ENCODE measurements around the gene ATP2B1.

Gene ATP2B1

DNA sequence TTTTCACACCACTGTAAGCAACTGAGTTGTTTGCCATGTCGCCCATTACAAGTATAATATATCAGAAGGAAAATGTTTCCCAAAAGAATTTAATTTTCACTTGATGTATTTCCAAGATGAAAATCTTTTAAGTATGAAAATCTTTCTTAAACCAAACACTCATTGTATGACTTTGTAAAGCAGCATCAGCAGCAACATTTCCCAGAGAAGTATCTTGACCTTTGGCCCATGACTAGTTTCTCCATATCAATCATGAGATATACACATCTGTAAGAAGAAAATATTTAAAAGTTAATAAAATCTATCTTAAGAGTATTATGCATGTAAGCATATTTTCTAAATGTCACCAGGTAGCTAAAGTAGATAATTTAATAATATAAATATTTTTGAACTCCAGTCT, 52.8 kb downstream of the ATP2B1 start:
- TF ChIP-seq, protein P1, sequence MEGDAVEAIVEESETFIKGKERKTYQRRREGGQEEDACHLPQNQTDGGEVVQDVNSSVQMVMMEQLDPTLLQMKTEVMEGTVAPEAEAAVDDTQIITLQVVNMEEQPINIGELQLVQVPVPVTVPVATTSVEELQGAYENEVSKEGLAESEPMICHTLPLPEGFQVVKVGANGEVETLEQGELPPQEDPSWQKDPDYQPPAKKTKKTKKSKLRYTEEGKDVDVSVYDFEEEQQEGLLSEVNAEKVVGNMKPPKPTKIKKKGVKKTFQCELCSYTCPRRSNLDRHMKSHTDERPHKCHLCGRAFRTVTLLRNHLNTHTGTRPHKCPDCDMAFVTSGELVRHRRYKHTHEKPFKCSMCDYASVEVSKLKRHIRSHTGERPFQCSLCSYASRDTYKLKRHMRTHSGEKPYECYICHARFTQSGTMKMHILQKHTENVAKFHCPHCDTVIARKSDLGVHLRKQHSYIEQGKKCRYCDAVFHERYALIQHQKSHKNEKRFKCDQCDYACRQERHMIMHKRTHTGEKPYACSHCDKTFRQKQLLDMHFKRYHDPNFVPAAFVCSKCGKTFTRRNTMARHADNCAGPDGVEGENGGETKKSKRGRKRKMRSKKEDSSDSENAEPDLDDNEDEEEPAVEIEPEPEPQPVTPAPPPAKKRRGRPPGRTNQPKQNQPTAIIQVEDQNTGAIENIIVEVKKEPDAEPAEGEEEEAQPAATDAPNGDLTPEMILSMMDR (conservative IDR thresholded peaks at IDR 0.05; ENCODE audit: control insufficient read depth, insufficient read depth, low read depth, low read length), result no peak
- DNase-seq (ENCODE audit: low read depth), result peak; percentile 47
- H3K4me3 ChIP-seq (ENCODE audit: control insufficient read depth, low read depth, low read length), result no peak overlapping the region

DNA sequence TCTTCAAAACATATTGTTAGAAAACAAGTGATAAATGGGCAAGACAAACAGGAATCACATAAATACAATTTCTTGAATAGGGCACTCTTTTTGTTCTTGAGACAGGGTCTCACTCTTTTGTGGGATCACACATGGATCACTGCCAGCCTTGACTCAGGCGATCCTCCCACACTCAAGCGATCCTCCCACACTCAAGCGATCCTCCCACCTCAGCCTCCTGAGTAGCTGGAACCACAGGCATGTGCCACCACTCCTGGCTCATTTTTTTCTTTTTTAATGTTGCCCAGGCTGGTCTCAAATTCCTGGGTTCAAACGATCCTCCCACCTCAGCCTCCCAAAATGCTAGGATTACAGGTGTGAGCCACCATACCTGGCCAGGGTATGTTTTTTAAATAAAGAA, 57.4 kb downstream of the ATP2B1 start:
- no peak for DNase-seq (ENCODE audit: low read depth)
- H3K4me3 ChIP-seq (ENCODE audit: control insufficient read depth, low read depth, low read length), result no peak overlapping the region
- TF ChIP-seq, protein P1 (conservative IDR thresholded peaks at IDR 0.05; ENCODE audit: control insufficient read depth, insufficient read depth, low read depth, low read length), result no peak

DNA sequence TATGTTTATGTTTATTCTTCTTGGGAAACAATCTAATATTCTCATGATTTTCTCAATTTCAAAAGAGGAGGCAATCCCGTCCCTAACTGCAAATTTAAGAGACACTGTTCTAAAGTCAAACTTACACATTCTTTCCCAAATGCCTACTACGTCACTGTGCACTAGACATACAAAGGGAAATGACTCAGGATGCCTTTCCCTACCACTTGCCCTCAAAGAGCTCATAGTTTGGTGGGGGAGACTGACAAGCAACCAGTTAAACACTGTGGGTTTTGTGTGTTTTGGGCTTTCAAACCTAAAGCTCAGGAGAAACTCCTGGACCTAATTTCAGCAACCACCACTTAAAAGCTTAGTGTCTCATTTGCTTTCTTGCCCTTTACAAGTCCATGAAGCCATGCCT, 58.4 kb downstream of the ATP2B1 start:
- TF ChIP-seq, protein P1 (conservative IDR thresholded peaks at IDR 0.05; ENCODE audit: control insufficient read depth, insufficient read depth, low read depth, low read length), result no peak
- no peak overlapping the region for H3K4me3 ChIP-seq (ENCODE audit: control insufficient read depth, low read depth, low read length)
- DNase-seq (ENCODE audit: low read depth), result peak; percentile 21

DNA sequence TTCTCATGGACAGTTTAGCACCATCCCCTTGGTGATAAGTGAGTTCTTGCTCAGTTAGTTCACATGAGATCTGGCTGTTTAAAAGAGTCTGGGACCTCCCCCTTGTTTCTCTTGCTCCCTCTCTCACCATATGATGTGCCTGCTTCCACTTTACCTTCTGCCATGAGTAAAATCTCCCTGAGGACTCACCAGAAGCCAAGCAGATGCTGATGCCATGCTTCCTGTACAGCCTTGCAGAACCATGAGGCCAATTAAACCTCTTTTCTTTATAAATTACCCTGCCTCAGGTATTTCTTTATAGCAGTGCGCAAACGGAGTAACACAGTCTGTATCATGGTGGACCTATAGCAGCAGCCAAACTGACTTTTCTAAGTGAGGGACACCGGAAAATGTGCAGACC, 58.8 kb downstream of the ATP2B1 start:
- no peak overlapping the region for H3K4me3 ChIP-seq (ENCODE audit: control insufficient read depth, low read depth, low read length)
- TF ChIP-seq, protein P1 (conservative IDR thresholded peaks at IDR 0.05; ENCODE audit: control insufficient read depth, insufficient read depth, low read depth, low read length), result no peak
- DNase-seq (ENCODE audit: low read depth), result no peak

DNA sequence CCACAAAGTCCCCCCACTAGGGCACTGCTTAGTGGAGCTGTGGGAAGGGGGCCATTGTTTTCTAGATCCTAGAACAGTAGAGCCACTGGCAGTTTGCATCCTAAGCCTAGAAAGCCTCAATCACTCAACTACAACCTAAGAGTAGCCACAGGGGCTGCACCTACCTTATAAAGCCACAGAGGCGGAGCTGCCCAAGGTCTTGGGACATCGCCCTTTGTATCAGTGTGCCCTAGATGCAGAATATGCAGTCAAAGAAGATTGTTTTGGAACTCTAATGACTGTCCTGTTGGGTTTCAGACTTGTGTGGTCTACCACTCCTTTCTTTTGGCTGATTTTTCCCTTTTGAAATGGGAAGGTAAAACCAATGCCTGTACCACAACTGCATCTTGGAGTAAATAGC, 59.5 kb downstream of the ATP2B1 start:
- TF ChIP-seq, protein P1 (conservative IDR thresholded peaks at IDR 0.05; ENCODE audit: control insufficient read depth, insufficient read depth, low read depth, low read length), result no peak
- no peak overlapping the region for H3K4me3 ChIP-seq (ENCODE audit: control insufficient read depth, low read depth, low read length)
- no peak for DNase-seq (ENCODE audit: low read depth)

DNA sequence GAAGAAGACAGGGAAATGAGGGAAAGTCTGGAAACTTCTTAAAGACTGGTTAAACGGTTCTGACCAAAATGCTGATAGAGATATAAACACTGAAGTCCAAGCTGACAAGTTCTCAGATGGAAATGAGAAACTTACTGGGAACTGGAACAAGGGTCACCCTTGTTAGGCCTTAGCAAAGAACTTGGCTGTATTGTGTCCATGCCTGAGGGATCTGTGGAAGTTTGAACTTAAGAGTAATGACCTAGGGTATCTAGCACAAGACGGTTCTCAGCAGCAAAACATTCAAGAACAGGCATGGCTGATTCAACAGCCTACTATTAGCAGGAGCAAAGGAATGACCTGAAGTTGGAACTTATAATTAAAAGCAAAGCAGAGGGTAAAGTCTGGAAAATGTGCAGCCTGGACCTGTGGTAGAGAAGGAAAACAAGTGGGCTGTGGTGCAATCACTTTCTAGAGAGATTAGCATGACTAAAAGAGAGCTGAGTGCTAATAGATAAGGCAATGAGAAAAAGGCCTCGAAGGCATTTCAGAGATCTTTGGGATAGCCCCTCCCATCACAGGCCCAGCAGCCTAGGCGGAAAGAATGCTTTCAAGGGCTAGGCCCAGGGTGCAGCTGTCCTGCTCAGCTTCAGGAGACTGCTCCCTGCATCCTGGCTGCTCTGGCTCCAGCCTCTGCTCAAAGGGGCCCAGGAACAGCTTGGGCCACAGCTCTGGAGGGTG, 60.3 kb downstream of the ATP2B1 start:
- H3K4me3 ChIP-seq (ENCODE audit: control insufficient read depth, low read depth, low read length), result no peak overlapping the region
- DNase-seq (ENCODE audit: low read depth), result peak; percentile 21
- TF ChIP-seq, protein P1 (conservative IDR thresholded peaks at IDR 0.05; ENCODE audit: control insufficient read depth, insufficient read depth, low read depth, low read length), result no peak
